ENCODE data around the gene LRCH4. TPM values are rescaled to one million over a fixed set of nuclear protein-coding genes. Genes with fewer than 3 reads are reported as not detected.

Gene LRCH4
- total RNA-seq, 1 donor from 2014 or later = 27.3 TPM

DNA sequence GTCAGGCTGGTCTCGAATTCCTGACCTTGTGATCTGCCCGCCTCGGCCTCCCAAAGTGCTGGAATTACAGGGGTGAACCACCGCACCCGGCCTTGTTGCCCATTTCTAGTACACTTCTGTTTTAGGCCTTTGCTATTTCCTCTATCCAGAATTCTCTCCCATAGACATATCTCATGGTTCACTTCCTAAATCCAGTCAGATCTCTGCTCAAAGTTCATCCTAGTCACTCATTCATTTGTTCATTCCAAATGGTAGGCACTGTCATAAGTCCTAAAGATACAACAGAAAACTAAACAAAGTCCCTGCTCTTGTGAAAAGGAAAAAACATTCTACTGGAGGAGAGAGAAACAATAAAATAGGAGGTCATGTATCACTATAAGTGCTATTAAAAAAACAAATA is 24.0 kb upstream of the LRCH4 start:
- intact Hi-C loops (cut with micrococcal nuclease) = no loop called here
- no peak for ATAC-seq
- no peak for DNase-seq

DNA sequence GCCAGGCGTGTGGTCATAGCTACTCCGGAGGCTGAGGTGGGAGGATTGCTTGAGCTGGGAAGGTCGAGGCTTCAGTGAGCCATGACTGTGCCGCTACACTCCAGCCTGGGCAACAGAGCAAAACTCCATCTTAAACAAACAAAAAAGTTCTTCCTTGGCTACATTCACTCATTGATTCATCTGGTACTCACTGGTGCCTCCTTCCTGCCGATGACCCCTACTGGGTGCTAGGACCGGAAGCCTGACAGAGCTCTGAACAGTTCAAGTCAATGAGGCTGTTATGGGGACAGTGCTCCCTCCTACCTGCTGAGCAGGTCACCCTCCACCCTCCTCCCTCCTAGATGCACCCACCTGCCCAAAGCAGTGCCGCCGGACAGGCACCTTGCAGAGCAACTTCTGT is 21.2 kb upstream of the LRCH4 start:
- ATAC-seq = no peak
- no peak for DNase-seq
- intact Hi-C loops (cut with micrococcal nuclease) = no loop called here

DNA sequence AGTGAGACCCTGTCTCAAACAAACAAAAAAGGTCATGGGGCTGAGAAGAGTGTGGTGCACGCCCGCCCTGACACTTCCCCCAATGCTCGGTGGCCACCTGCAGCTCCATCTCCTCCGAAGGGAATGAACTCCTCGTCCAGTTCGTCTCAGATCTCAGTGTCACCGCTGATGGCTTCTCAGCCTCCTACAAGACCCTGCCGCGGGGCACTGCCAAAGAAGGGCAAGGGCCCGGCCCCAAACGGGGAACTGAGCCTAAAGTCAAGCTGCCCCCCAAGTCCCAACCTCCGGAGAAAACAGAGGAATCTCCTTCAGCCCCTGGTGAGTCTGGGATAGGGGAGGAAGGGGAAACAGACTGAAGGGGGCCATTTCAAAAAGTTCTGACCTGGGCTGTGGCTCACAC is 20.4 kb upstream of the LRCH4 start:
- intact Hi-C loops (cut with micrococcal nuclease) = no loop called here
- DNase-seq (no peak), ATAC-seq (no peak)

- ATAC-seq = peak; percentile 33
- intact Hi-C loops (cut with micrococcal nuclease) = no loop called here
- peak; percentile 77 for DNase-seq
These were observed 19.3 kb upstream of the LRCH4 start for GRCh38 chr7:100604976-100605911.

GRCh38 chr7:100604028-100604975 is 18.4 kb upstream of the LRCH4 start:
- ATAC-seq (peak; percentile 82), DNase-seq (peak; percentile 88)
- intact Hi-C loops (cut with micrococcal nuclease) = no loop called here

GRCh38 chr7:100603726-100604027 is 17.7 kb upstream of the LRCH4 start:
- DNase-seq (no peak), ATAC-seq (no peak)
- intact Hi-C loops (cut with micrococcal nuclease) = no loop called here

GRCh38 chr7:100602889-100603725 is 17.2 kb upstream of the LRCH4 start:
- ATAC-seq (peak; percentile 65), DNase-seq (peak; percentile 86)
- intact Hi-C loops (cut with micrococcal nuclease) = no loop called here

- ATAC-seq (no peak), DNase-seq (no peak)
- intact Hi-C loops (cut with micrococcal nuclease) = no loop called here
These were observed 14.8 kb upstream of the LRCH4 start for GRCh38 chr7:100600730-100601038.

DNA sequence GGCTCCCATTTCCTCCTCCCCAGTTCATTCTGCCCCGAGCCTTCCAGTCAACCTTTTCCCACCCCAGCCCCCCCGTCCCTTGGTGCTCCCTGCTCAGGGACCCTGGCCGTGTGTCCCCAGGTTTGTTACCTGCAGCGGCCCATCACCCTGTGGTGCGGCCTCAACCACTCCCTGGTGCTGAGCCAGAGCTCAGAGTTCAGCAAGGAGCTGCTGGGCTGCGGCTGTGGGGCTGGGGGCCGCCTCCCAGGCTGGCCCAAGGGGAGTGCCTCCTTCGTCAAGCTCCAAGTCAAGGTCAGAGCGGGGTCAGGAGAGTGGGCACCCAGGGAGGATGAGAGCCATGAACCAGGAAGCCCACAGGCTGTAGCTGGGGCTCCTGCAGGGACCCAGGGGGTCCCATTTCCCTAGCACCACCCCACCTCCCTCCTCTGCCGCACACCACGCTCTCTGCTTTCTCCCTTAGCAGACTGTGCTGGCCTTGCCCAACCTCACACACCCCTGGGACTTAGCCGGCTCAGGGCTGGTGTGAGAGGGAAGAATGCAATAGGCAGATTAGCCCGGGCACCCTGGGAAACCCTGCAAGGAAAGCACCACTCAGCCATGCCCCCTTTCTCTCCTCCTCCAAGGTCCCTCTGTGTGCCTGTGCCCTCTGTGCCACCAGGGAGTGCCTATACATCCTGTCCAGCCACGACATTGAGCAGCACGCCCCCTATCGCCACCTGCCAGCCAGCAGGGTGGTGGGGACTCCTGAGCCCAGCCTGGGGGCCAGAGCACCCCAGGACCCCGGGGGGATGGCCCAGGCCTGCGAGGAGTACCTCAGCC is 14.2 kb upstream of the LRCH4 start:
- intact Hi-C loops (cut with micrococcal nuclease) = no loop called here
- DNase-seq = no peak
- no peak for ATAC-seq

DNA sequence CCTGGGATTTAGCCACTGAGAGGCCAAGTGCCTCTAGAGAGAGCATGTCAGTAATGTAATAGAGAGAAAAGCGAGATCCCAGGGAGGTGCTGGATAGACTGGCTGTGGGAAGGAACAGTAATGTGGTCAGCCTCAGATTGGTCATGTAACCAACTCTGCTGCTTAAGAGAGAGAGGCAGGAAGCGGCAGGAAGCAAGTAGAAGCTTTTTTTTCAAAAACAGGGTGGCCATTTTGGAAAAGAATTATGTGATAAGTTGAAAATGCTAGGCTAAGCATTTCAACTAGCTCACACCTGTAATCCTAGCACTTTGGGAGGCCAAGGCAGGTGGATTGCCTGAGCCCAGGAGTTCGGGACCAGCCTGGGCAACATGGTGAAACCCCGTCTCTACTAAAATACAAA is 12.5 kb upstream of the LRCH4 start:
- no peak for ATAC-seq

DNA sequence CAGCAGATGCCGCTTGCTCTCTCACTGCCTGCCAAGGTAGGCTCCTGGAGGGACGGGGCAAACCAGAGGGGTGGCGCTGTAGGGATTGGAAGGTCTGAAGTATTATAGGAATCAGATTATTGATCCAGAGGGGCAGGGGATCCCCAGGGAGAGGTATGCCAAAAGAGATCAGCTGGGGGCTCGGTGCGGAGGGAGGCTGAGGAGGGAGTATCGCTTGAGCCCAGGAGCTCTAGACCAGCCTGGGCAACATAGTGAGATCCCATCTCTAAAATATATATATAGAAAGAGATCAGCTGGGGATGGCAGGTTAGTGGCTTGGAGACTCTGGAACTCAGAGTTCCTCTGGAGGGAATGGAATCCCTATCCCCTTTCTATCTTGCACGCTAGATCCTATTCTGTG is 9.3 kb upstream of the LRCH4 start:
- DNase-seq = no peak
- intact Hi-C loops (cut with micrococcal nuclease) = no loop called here
- ATAC-seq = no peak

More for the DNA sequence above, 12.5 kb upstream of the LRCH4 start:
- intact Hi-C loops (cut with micrococcal nuclease) = no loop called here
- DNase-seq = no peak

- peak; percentile 12 for DNase-seq
- ATAC-seq = no peak
- intact Hi-C loops (cut with micrococcal nuclease) = no loop called here
These were observed 5.7 kb upstream of the LRCH4 start for GRCh38 chr7:100591596-100591995.

DNA sequence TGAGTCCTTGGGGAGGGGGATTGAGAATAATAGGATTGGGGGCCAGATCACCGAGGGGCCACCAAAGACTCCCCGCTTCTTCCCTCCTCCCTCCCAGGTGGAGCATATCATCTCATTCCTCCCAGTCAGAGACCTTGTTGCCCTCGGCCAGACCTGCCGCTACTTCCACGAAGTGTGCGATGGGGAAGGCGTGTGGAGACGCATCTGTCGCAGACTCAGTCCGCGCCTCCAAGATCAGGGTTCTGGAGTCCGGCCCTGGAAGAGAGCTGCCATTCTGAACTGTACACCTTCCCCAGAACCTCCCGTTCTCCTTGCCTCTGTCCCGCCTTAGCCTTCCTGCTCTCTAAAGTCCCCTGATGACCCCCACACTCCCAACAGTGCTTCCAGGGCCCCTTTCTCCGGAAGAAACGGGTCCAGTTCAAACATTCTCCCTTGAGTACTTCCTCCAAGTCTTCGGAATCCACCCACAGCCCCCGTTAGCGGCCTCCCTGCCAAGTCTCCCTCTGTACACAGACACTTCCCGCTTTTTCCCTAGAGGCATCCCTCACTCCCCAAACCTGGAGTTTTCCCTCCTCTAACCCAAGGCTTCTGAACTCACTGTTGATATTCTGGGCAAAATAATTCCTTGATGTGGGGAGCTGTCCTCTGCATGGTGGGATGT is 4.3 kb upstream of the LRCH4 start:
- ATAC-seq = no peak
- intact Hi-C loops (cut with micrococcal nuclease) = no loop called here
- DNase-seq = peak; percentile 71

GRCh38 chr7:100589341-100589947 is 3.5 kb upstream of the LRCH4 start:
- intact Hi-C loops (cut with micrococcal nuclease) = no loop called here
- no peak for DNase-seq
- ATAC-seq = no peak

- ATAC-seq (no peak), DNase-seq (no peak)
- intact Hi-C loops (cut with micrococcal nuclease) = no loop called here
These were observed 2.5 kb upstream of the LRCH4 start for GRCh38 chr7:100588438-100588837.

- intact Hi-C loops (cut with micrococcal nuclease) = no loop called here
- DNase-seq (peak; percentile 99), ATAC-seq (peak; percentile 90)
These were observed 517 bp upstream of the LRCH4 start, which contains the start of gene FBXO24 for GRCh38 chr7:100586266-100587025. Gene FBXO24 (plus strand): TSS chr7:100586328. CDS start chr7:100586626, 298 bp downstream.

Data from left ventricle myocardium superior (tissue), 1 donor.